HepG2 (cell line): Measurements from ENCODE around the gene RAD54L.

Source experiments
- CREBL2 ChIP-seq: sonication (generic); formaldehyde crosslinking; IDR thresholded peaks from 2 replicates; pipeline ENCODE4 v1.8.1; 2023; ENCODE audit warnings: missing genetic modification reagents, mild to moderate bottlenecking, borderline replicate concordance
- HOXA7 ChIP-seq: sonication (generic); formaldehyde crosslinking; IDR thresholded peaks from 2 replicates; pipeline ENCODE4 v1.8.1; 2022; ENCODE audit warnings: mild to moderate bottlenecking, missing genetic modification reagents, moderate library complexity
- NFKB2 ChIP-seq: sonication (generic); formaldehyde crosslinking; IDR thresholded peaks from 2 replicates; pipeline ENCODE4 v1.4.0; 2020; ENCODE audit warnings: missing genetic modification reagents, borderline replicate concordance
- PLRG1 ChIP-seq: fragments of 450-650 bp; conservative IDR thresholded peaks from 2 replicates; pipeline ENCODE4 v1.6.1; 2016
- POLR2A ChIP-seq, 2 experiments: IDR thresholded peaks; 2 replicates each; pipeline ENCODE4 v1.6.1; 2011; ENCODE audit warnings: low read depth in 2 of 2, low read length in 2 of 2, mild to moderate bottlenecking in 1 of 2, moderate library complexity in 1 of 2; ENCODE audit not compliant: insufficient read depth in 1 of 2
- ZNF615 ChIP-seq: sonication (generic); formaldehyde crosslinking; IDR thresholded peaks from 2 replicates; pipeline ENCODE4 v1.5.0; 2020; ENCODE audit warnings: mild to moderate bottlenecking, missing genetic modification reagents, borderline replicate concordance
- TF ChIP-seq, protein P1 (sequence below): sonication (generic); formaldehyde crosslinking; IDR thresholded peaks from 2 replicates; pipeline ENCODE4 v1.4.0; 2020; ENCODE audit warnings: mild to moderate bottlenecking, missing genetic modification reagents
- TF ChIP-seq, protein P2 (sequence below): sonication (generic); formaldehyde crosslinking; IDR thresholded peaks from 2 replicates; pipeline ENCODE4 v1.5.0; 2020; ENCODE audit warnings: mild to moderate bottlenecking, missing genetic modification reagents, moderate library complexity

GRCh38 chr1:46256523-46256922, 9.0 kb downstream of the RAD54L start:
- no peak for TF ChIP-seq NFKB2 (CRISPR knock-in tag)
- no peak for TF ChIP-seq CREBL2 (CRISPR knock-in tag)
- TF ChIP-seq PLRG1, result no peak
- TF ChIP-seq, protein P1, sequence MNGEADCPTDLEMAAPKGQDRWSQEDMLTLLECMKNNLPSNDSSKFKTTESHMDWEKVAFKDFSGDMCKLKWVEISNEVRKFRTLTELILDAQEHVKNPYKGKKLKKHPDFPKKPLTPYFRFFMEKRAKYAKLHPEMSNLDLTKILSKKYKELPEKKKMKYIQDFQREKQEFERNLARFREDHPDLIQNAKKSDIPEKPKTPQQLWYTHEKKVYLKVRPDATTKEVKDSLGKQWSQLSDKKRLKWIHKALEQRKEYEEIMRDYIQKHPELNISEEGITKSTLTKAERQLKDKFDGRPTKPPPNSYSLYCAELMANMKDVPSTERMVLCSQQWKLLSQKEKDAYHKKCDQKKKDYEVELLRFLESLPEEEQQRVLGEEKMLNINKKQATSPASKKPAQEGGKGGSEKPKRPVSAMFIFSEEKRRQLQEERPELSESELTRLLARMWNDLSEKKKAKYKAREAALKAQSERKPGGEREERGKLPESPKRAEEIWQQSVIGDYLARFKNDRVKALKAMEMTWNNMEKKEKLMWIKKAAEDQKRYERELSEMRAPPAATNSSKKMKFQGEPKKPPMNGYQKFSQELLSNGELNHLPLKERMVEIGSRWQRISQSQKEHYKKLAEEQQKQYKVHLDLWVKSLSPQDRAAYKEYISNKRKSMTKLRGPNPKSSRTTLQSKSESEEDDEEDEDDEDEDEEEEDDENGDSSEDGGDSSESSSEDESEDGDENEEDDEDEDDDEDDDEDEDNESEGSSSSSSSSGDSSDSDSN, result no peak
- no peak for TF ChIP-seq ZNF615
- no peak for TF ChIP-seq HOXA7
- TF ChIP-seq, protein P2, sequence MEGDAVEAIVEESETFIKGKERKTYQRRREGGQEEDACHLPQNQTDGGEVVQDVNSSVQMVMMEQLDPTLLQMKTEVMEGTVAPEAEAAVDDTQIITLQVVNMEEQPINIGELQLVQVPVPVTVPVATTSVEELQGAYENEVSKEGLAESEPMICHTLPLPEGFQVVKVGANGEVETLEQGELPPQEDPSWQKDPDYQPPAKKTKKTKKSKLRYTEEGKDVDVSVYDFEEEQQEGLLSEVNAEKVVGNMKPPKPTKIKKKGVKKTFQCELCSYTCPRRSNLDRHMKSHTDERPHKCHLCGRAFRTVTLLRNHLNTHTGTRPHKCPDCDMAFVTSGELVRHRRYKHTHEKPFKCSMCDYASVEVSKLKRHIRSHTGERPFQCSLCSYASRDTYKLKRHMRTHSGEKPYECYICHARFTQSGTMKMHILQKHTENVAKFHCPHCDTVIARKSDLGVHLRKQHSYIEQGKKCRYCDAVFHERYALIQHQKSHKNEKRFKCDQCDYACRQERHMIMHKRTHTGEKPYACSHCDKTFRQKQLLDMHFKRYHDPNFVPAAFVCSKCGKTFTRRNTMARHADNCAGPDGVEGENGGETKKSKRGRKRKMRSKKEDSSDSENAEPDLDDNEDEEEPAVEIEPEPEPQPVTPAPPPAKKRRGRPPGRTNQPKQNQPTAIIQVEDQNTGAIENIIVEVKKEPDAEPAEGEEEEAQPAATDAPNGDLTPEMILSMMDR (CRISPR knock-in tag), result no peak
- no peak for TF ChIP-seq POLR2A (IDR thresholded peaks at IDR 0.05; ENCODE audit: insufficient read depth in 1 of 2, low read depth in 2 of 2, low read length in 2 of 2)
